ENCODE measurements around the gene F10.

DNA sequence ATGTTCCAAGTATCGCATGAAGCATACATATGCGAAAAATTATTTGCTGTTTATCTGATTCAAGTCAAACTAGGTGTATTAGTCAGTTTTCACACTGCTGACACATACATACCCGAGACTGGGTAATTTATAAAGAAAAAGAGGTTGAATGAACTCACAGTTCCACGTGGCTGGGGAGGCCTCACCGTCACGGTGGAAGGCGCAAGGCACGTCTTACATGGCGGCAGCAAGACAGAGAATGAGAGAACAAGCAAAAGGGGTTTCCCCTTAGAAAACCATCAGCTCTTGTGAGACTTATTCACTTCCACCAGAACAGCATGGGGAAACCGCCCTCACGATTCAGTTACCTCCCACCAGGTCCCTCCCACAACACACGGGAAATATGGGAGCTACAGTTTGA, 22.9 kb downstream of the F10 start:
- TF ChIP-seq, protein P1, sequence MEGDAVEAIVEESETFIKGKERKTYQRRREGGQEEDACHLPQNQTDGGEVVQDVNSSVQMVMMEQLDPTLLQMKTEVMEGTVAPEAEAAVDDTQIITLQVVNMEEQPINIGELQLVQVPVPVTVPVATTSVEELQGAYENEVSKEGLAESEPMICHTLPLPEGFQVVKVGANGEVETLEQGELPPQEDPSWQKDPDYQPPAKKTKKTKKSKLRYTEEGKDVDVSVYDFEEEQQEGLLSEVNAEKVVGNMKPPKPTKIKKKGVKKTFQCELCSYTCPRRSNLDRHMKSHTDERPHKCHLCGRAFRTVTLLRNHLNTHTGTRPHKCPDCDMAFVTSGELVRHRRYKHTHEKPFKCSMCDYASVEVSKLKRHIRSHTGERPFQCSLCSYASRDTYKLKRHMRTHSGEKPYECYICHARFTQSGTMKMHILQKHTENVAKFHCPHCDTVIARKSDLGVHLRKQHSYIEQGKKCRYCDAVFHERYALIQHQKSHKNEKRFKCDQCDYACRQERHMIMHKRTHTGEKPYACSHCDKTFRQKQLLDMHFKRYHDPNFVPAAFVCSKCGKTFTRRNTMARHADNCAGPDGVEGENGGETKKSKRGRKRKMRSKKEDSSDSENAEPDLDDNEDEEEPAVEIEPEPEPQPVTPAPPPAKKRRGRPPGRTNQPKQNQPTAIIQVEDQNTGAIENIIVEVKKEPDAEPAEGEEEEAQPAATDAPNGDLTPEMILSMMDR (conservative IDR thresholded peaks at IDR 0.05; ENCODE audit: low read depth, low read length) = no peak
- no peak for TF ChIP-seq EZH2 (IDR thresholded peaks at IDR 0.05; ENCODE audit: low read length, unreplicated experiment)
- TF ChIP-seq EZH2phosphoT487 (IDR thresholded peaks at IDR 0.05; ENCODE audit: borderline replicate concordance, low read length) = no peak

Measured in PC-3 (cell line).